Neural crest cell (in vitro differentiated cells): ENCODE results near the gene SLIT3. TPM values are rescaled to one million over a fixed set of nuclear protein-coding genes. Genes with fewer than 3 reads are reported as not detected.

Experiments
- DNase-seq: peaks from one replicate; pipeline ENCODE4 v3.0.0; 2021; ENCODE audit warnings: low read depth, mixed read lengths, low spot score
- H3K27ac Mint-ChIP-seq: one replicate; pipeline ENCODE4 v1.8.0; 2021; ENCODE audit warnings: mild to moderate bottlenecking, mixed read lengths; ENCODE audit not compliant: unreplicated experiment
- H3K27me3 Mint-ChIP-seq: 2 replicates; pipeline ENCODE4 v1.8.0; 2021; ENCODE audit warnings: low read depth, mild to moderate bottlenecking, mixed read lengths
- H3K36me3 Mint-ChIP-seq: 2 replicates; pipeline ENCODE4 v1.8.0; 2021; ENCODE audit warnings: low read depth, mild to moderate bottlenecking, mixed read lengths
- H3K4me1 Mint-ChIP-seq: 2 replicates; pipeline ENCODE4 v1.8.0; 2021; ENCODE audit warnings: mixed read lengths
- H3K4me3 Mint-ChIP-seq: one replicate; pipeline ENCODE4 v1.8.0; 2021; ENCODE audit warnings: mild to moderate bottlenecking, mixed read lengths
- H3K9me3 Mint-ChIP-seq: 2 replicates; pipeline ENCODE4 v1.8.0; 2021; ENCODE audit warnings: mixed read lengths
- CTCF ChIP-seq: fragments of 200-600 bp; sonication (generic); conservative IDR thresholded peaks from 2 replicates; pipeline ENCODE4 v1.5.0; 2021; ENCODE audit warnings: antibody characterized with exemption, mild to moderate bottlenecking
- total RNA-seq: library from RNA; stranded (reverse); gene quantifications from 2 replicates; pipeline ENCODE4 v1.2.1, GENCODE V29; 2021

Gene SLIT3
- total RNA-seq, 1 donor from 2014 or later: 13.3 TPM

GRCh38 chr5:168685566-168685965 lies 615.4 kb downstream of the SLIT3 start:
- no peak for DNase-seq
- Mint-ChIP-seq H3K36me3 (no peaks in the 10 kb centered on the region), H3K4me3 (no peak overlapping the region), H3K27me3 (no peaks in the 10 kb centered on the region), H3K9me3 (no peaks in the 10 kb centered on the region), H3K4me1 (no peaks in the 10 kb centered on the region), H3K27ac (no peak overlapping the region)
- TF ChIP-seq CTCF: no peak

GRCh38 chr5:168683927-168684295 lies 617.0 kb downstream of the SLIT3 start:
- no peaks in the 10 kb centered on the region for H3K4me1 Mint-ChIP-seq
- H3K9me3 Mint-ChIP-seq: no peaks in the 10 kb centered on the region
- no peaks in the 10 kb centered on the region for H3K36me3 Mint-ChIP-seq
- H3K27me3 Mint-ChIP-seq: no peaks in the 10 kb centered on the region
- TF ChIP-seq CTCF: no peak
- no peak overlapping the region for H3K4me3 Mint-ChIP-seq
- DNase-seq: no peak
- H3K27ac Mint-ChIP-seq: no peak overlapping the region

- H3K4me1 Mint-ChIP-seq: no peaks in the 10 kb centered on the region
Measured at GRCh38 chr5:168683247-168683926, 617.6 kb downstream of the SLIT3 start.

GRCh38 chr5:168681556-168682183 lies 619.3 kb downstream of the SLIT3 start:
- Mint-ChIP-seq H3K4me3 (no peak overlapping the region), H3K9me3 (no peaks in the 10 kb centered on the region), H3K4me1 (no peaks in the 10 kb centered on the region), H3K27ac (no peak overlapping the region), H3K36me3 (no peaks in the 10 kb centered on the region), H3K27me3 (no peaks in the 10 kb centered on the region)
- no peak for TF ChIP-seq CTCF
- no peak for DNase-seq

More at GRCh38 chr5:168683247-168683926, 617.6 kb downstream of the SLIT3 start:
- Mint-ChIP-seq H3K4me3 (no peak overlapping the region), H3K36me3 (no peaks in the 10 kb centered on the region), H3K27ac (no peak overlapping the region), H3K27me3 (no peaks in the 10 kb centered on the region), H3K9me3 (no peaks in the 10 kb centered on the region)
- DNase-seq: no peak
- no peak for TF ChIP-seq CTCF

GRCh38 chr5:168680395-168680794 lies 620.5 kb downstream of the SLIT3 start:
- Mint-ChIP-seq H3K27ac (no peak overlapping the region), H3K4me3 (no peak overlapping the region), H3K4me1 (no peaks in the 10 kb centered on the region), H3K27me3 (no peaks in the 10 kb centered on the region), H3K9me3 (no peaks in the 10 kb centered on the region), H3K36me3 (no peaks in the 10 kb centered on the region)
- DNase-seq: no peak
- no peak for TF ChIP-seq CTCF
